Jurkat, Clone E6-1 (cell line): ENCODE data around the gene PDK4.
"Not testable (repeated sequence)": the region's sequence is repeated elsewhere in the genome, so short reads cannot be mapped to it uniquely, and the experiment has no call there.

ENCODE experiments used
- DNase-seq: peaks from one replicate; pipeline ENCODE4 v3.0.0-alpha.2; 2011; ENCODE audit warnings: low read depth, low spot score
- H3K4me3 ChIP-seq: 2 replicates; pipeline ENCODE4 v1.5.1; 2011; ENCODE audit warnings: mild to moderate bottlenecking, low read length, control low read depth, moderate library complexity

PDK4 gene

DNA sequence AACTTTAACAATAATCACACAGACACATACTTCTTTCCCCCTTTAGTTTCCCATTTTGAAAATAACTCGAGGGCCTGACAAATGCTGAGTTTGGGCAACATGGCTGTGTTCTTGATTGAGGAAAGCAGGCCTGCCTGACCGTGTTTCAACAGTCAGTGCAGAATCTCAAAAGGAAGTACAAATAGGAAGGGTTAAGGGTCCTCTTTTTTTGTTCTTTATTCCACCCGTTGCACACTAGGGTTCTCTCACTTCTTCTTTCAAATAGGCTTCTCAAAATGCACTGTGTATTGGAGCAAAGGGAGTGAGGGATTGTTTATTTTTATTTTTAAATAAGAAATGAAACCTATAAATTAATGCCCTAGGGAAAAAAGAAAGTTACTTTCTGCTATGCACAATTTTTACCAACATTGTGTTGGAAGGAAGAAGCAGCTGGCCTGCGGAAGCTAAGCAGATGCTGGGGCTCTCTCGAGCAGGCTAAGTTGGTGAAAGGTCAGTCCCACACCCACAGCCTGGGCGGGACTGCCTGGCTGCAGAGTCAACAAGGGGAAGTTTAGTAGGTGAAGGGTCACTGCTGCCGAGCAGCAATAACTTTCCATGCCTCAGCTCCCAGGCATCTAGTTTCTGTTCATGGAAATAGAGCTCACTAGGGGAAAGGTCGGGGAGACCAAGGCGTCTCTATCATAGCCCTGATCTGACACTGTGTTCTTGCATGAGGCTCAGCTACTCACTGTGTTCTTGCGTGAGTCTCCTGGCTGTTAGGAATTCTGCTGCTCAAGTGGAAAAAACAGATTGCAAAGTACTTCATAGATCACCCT, 12.2 kb upstream of the PDK4 start:
- no peak for DNase-seq

DNA sequence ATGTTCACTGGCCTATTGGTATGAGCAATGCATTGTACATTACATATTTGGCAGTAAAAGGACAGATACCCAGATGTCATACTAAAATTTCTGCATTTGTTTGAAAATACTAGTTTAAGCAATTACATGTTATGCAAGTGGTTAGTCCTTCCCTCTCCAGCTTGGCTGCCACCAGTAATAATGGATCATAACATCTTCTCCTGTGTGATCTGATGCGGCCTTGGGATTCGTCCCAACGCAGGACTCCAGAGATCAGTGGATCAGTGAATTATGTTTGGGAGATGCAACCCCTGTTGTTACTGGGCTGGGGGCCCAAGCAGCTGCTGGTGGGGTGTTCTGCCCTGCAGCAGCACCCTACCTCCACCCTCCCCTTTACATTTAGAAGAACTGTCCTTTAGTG, 11.2 kb upstream of the PDK4 start:
- H3K4me3 ChIP-seq = no peak overlapping the region
- no peak for DNase-seq

More for the DNA sequence above, 12.2 kb upstream of the PDK4 start:
- H3K4me3 ChIP-seq = no peak overlapping the region

DNA sequence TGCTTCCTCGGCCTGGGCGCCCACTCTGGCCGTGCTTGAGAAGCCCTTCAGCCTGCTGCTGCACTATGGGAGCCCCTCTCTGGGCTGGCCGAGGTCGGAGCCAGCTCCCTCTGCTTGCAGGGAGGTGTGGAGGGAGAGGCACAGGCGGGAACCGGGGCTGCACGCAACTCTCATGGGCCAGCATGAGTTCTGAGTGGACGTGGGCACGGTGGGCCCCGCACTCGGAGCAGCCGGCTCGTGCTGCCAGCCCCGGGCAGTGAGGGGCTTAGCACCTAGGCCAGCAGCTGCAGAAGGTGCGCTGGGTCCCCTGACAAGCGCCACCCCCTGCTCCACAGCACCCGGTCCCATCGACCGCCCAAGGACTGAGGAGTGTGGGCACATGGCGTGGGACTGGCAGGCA, 9.0 kb upstream of the PDK4 start:
- H3K4me3 ChIP-seq = no peak overlapping the region
- DNase-seq = no peak

DNA sequence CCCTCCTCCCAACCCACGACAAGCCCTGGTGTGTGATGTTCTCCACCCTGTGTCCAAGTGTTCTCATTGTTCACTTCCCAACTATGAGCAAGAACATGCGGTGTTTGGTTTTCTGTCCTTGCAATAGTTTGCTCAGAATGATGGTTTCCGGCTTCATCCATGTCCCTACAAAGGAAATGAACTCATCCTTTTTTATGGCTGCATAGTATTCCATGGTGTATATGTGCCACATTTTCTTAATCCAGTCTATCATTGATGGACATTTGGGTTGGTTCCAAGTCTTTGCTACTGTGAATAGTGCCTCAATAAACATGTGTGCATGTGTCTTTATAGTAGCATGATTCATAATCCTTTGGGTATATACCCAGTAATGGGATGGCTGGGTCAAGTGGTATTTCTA, 8.5 kb upstream of the PDK4 start:
- DNase-seq, H3K4me3 ChIP-seq: not testable (repeated sequence)

DNA sequence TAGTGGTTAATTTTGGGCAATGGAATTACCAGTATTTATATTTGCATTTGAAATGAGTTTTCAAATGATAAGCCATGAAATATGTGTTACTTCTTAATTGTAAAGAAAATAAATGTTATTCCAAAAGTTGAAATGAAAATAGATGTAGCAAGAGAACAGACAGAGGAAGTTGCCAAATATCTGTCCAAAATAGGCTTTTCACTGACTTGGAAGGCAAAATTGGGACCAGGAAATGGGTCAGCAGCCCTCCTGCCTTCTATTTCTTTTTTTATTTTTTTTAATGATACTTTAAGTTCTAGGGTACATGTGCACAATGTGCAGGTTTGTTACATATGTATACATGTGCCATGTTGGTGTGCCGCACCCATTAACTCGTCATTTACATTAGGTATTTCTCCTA, 8.1 kb upstream of the PDK4 start:
- DNase-seq, H3K4me3 ChIP-seq: not testable (repeated sequence)

DNA sequence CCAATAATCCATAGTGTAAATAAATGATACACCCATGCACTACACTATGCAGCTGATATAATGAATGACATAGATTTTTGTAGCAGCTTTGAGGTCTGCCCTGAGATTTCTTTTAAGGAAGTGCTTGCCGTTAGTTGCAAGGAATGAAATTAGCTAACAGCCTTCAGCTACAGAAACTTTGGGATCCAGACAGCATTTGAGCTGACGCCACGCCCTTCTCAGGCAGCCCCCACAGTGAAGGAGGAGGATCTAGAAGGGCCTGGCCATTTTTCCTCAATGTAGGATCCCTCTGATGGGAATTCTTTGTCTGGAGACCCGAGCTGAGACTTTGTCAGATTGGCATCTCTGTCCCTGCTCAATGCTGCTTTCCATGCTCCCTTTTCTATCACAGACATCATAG, 6.1 kb upstream of the PDK4 start:
- H3K4me3 ChIP-seq = no peak overlapping the region
- no peak for DNase-seq

DNA sequence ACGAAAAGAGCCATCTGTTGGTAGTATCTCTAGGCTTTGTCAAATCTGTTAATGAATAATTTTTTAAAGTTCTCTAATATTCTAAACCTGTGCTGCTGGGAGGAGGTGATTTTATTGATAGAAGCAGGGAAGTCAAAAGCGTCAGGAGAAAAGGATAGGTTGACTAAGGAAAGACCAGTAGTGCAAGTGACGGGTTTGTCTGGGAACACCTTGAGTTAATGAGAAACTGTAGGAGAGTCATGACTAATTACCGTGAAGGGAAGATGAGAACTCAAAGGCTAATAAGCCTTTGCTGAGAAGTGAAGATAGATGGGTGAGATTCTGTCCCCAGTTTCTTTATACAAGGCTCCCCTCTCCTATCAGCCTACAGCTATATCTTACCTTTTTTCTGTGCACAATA, 5.0 kb upstream of the PDK4 start:
- no peak overlapping the region for H3K4me3 ChIP-seq
- DNase-seq = no peak

DNA sequence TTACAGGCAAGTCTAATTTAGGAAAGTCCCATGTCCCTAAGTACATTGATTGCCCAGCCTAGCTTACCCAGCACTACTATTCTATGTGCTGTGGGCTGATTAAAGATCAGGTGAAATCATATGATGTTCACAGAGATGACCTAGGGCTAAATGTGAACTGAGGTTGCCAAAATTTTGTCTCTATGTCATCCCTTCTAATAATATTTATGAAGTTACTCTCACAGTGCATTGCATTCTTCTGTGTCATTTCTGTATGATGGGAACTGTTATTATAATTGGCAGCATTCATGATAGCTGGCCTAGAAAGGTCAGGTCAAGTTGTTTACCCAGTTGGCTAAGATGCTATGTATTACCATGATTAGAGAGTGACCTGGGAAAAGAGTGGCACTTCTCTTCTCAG, 2.8 kb upstream of the PDK4 start:
- no peak for DNase-seq

DNA sequence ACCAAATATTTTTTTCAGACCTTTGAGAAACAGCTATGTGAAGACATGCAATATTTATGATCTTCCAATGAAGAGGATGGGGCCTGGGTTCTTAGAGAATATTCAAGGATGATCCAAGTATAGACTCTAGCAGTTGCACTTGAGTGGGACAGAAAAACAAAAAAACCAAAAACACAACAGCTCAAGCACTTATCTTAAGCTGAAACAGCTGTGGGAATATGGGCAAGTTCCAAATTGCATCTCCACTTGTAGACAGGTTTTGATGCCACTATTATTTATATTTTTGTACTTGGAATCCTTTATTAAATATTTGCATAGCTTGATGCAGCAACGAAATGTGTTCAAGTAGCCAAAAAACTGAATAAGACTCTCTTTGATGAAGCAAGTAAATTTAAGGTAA, 2.2 kb upstream of the PDK4 start:
- DNase-seq = no peak
- H3K4me3 ChIP-seq = no peak overlapping the region

More for the DNA sequence above, 2.8 kb upstream of the PDK4 start:
- no peak overlapping the region for H3K4me3 ChIP-seq

DNA sequence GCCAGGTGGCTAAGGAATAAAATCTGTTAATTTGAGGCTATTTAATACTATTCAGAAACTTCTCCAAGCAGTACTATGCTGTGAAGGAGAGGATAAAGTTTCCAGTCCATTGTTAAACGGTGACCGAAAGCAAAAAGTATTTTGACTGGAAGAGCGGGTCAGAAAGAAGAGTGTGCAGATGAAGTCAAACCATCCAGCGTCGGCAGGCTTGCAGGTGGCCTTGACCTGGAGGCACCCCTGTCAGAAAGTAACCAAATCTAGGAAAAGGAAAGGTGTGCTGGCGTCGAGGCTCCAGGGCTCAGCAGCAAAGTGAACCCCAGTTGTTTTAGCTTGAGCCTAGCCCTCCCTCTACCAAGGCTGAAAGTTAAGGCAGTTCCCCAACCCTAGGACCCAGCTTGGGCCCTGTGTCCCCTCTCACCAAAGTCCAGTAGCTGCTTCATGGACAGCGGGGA, 544 bp downstream of the PDK4 start:
- H3K4me3 ChIP-seq = no peak overlapping the region

DNA sequence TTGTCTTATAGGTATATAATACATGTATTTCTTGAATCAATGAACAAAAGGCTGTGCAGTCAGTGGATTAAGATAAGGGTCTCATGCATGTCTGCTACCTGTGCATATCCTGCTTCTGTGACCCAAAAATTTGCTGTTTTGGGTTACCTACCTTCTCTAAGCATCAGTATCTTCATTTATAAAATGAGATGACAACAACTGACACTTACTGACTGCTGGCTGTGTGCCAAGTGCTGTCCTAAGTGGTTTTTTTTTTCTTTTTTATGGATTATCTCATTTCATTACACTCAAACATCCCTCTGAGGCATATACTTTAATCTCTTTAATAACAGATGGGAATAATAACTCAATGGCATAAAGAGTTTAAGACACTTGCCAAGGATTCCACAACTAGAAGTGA, 2.1 kb downstream of the PDK4 start:
- H3K4me3 ChIP-seq = no peak overlapping the region
- DNase-seq = no peak

More for the DNA sequence above, 544 bp downstream of the PDK4 start:
- no peak for DNase-seq

DNA sequence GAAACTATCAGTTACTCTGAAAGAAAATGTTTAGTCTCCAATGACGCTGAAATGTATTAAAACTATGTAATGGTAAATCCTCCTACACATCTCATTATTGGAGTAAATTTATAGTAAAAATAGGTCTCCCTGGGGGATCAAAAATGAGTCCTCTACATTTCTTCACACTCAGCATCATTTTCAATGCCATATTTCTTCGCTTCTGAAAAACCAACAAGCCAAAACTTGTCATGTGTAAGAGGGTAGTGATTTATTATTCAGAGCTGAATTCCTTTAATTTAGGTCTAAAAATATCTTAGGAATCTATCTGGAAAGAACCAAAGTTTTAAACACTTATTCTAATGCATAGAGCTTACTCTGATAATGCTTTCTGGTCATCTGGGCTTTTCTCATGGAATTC, 3.0 kb downstream of the PDK4 start:
- DNase-seq = no peak
- no peak overlapping the region for H3K4me3 ChIP-seq

DNA sequence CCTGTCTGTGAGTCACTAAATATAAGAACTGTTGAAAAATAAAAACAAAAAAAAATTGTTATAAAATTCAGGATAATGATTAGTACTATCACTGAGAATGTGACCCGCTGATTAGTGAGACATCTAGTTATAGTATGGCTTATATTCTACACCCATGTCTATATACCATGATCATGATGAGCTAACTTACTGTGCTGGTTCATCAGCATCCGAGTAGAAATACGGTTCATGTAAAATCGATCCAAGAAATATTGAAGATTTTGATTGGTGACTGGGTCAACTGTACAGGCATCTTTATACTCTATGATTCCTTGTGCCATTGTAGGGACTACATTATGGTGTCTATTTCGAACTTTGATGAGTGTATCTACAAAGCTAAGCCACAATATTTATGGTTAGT, 3.7 kb downstream of the PDK4 start:
- DNase-seq = no peak

DNA sequence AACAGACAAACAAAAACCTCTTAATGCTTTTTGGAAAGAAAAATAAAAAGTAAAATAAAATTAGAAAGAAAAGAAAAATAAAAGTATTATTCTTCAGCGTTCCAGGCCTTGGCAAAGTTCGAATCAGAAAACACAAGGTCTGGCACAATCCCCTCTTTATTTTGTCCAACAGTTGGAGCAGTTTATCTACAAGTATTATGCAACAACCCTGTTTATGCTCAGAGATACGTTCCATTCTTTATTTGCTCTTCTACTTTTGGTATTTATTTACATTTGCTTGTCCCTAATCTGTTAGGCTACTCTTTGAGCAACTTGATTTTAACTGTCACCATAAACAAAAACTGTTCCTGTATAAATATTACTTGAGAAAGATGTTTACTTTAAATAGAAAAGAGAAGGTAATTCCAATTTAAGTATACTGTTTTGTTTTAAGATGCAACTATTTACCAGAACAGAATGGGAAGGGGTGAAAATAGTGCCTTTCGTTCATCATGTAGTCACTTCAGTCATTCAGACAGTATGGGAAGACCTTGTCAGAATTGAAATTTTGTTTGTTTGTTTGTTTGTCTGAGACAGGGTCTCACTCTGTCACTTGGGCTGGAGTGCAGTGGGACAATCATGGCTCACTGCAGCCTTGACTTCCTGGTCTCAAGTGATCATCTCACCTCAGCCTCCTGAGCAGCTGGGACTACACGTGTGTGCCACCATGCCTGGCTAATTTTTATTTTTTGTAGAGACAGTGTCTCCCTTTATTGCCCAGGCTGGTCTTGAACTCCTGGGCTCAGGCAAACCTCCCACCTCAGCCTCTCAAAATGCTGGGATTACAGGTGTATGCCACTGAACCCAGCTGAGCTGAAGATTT, 5.7 kb downstream of the PDK4 start:
- no peak for DNase-seq
- no peak overlapping the region for H3K4me3 ChIP-seq

More for the DNA sequence above, 3.7 kb downstream of the PDK4 start:
- no peak overlapping the region for H3K4me3 ChIP-seq

DNA sequence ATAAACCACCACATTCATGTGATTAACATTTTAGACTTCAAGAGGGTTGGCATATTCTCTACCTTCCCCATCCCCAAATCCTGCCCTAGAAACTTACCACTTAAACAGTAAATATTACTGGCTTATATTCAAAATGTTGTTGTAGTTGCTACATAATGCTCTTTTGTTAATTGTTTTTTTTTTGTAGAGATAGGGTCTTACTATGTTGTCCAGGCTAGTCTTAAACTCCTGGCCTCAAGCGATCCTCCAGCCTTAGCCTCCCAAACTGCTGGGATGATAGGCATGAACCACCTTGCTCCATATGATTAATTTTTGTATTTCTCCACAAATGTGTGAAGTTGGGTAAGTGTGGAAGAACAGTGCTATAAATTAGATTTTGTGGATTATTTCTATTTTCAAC, 6.5 kb downstream of the PDK4 start:
- no peak for DNase-seq
- no peak overlapping the region for H3K4me3 ChIP-seq

DNA sequence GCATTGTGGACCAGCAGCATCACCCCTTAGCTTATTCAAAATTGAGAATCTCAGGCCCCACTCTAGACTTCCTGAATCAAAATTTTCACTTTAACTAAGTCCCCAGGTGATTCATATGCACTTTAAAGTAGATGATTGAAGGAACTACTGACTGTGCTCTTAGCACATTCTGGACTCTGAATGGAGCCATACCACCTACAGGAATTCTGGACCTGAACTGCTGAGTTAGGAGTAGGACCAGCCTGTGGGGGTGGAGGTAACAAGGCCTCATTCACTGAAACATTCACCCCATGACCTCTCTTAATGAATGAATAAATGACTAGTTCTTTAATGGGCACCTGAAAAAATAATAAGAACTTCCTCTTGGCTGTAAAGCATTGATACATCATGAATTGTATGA, 7.3 kb downstream of the PDK4 start:
- DNase-seq = no peak
- no peak overlapping the region for H3K4me3 ChIP-seq

DNA sequence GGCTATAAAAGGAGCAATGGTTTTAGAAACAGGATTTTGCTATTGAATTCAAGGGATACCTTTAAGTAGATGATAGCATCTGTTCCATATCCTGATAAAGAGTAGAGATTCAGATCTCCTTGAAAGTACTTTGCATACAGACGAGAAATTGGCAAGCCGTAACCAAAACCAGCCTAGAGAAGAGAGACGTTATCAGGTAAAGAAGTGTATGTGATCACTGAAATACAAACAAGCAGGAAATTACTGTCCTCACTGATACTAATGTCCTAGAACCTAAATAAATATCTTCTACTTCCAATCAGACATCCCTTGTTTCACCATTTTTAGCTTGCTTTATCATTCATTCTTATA, 9.4 kb downstream of the PDK4 start:
- no peak for DNase-seq
- no peak overlapping the region for H3K4me3 ChIP-seq

DNA sequence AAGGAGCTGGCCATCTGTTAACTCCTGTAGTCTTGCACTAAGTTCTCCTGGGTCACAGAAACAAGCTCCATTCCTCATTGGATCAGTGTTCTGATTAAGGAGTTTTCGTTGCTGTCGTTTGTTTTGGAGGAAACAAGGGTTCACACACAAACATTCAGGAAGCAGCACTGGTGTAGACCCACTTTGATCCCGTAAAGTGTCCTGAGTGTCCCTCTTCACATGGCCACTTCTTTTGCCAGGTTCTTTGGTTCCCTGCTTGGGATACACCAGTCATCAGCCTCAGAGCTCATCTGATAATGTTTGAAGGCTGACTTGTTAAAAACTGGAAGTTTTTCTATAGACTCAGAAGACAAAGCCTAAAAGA, 10.9 kb downstream of the PDK4 start:
- H3K4me3 ChIP-seq = no peak overlapping the region
- DNase-seq = no peak

DNA sequence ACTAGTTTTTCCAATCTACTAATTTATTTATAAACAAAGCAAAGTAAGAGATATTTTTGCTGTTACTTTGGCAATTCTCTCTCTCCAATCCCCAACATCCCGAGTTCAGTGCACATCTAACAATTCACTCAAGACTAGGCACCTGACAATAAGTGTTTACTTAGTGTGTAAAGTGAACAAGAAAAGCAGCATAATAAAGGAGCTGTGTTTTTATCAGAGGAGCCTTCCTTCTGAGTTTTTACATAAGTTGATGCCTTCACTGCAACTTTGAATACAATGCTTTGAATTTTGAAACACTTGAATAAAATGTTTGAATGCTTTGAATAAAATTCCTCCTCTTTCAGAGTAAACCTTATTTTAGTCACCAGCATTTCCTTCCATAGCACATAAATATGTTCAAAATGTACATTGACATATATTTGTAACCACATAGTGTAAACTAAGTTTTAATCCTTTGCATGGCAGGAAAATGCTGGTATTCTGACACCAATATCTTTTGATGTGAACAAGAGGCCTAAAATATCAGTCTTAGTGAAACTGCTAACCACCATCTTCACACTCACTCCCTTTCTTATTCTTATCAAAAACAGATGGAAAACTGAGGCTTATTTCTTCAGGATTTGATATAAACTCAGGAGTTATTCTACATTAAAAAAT, 11.4 kb downstream of the PDK4 start:
- no peak for DNase-seq
- H3K4me3 ChIP-seq = no peak overlapping the region
